H9 (cell line): Measurements from ENCODE around the gene COX6B1. TPM values are rescaled to one million over a fixed set of nuclear protein-coding genes. Genes with fewer than 3 reads are reported as not detected.

Experiments
- DNase-seq: peaks from one replicate; pipeline ENCODE4 v3.0.0-alpha.2; 2017
- H2AFZ ChIP-seq: one replicate; pipeline ENCODE4 v1.6.1; 2013; ENCODE audit warnings: mild to moderate bottlenecking, low read length, control low read depth, moderate library complexity
- H2AK5ac ChIP-seq: 2 replicates; pipeline ENCODE4 v1.6.1; 2013; ENCODE audit warnings: low read length, control low read depth, mixed read lengths; ENCODE audit not compliant: insufficient read length
- H2BK120ac ChIP-seq: one replicate; pipeline ENCODE4 v1.6.1; 2013; ENCODE audit warnings: low read depth, mild to moderate bottlenecking, low read length, control low read depth, inconsistent platforms; ENCODE audit not compliant: poor library complexity, severe bottlenecking
- H2BK12ac ChIP-seq: 2 replicates; pipeline ENCODE4 v1.6.1; 2013; ENCODE audit warnings: low read length, control low read depth, mixed read lengths, low read depth; ENCODE audit not compliant: insufficient read length
- H2BK15ac ChIP-seq: 2 replicates; pipeline ENCODE4 v1.6.1; 2013; ENCODE audit warnings: low read depth, low read length, control low read depth
- H2BK20ac ChIP-seq: one replicate; pipeline ENCODE4 v1.6.1; 2013; ENCODE audit warnings: low read depth, mild to moderate bottlenecking, low read length, control low read depth, inconsistent platforms; ENCODE audit not compliant: poor library complexity, severe bottlenecking
- H2BK5ac ChIP-seq: 2 replicates; pipeline ENCODE4 v1.6.1; 2013; ENCODE audit warnings: low read length, control low read depth, mixed read lengths; ENCODE audit not compliant: insufficient read length
- H3K14ac ChIP-seq: 2 replicates; pipeline ENCODE4 v1.6.1; 2013; ENCODE audit warnings: low read length, control low read depth; ENCODE audit not compliant: insufficient read depth
- H3K18ac ChIP-seq: 2 replicates; pipeline ENCODE4 v1.6.1; 2013; ENCODE audit warnings: low read depth, mild to moderate bottlenecking, mixed read lengths, low read length, control low read depth; ENCODE audit not compliant: insufficient read length
- H3K23ac ChIP-seq: 2 replicates; pipeline ENCODE4 v1.6.1; 2013; ENCODE audit warnings: low read length, control low read depth, mixed read lengths, low read depth; ENCODE audit not compliant: insufficient read length
- H3K23me2 ChIP-seq: 2 replicates; pipeline ENCODE4 v1.6.1; 2013; ENCODE audit warnings: low read depth, mild to moderate bottlenecking, mixed read lengths, low read length, control low read depth; ENCODE audit not compliant: insufficient read length, poor library complexity, severe bottlenecking
- H3K27ac ChIP-seq: 2 replicates; pipeline ENCODE4 v1.5.1; 2013; ENCODE audit warnings: low read length, control low read depth, mixed read lengths, low read depth; ENCODE audit not compliant: insufficient read length
- H3K27me3 ChIP-seq: 2 replicates; pipeline ENCODE4 v1.6.1; 2013; ENCODE audit warnings: low read length, control low read depth, inconsistent platforms; ENCODE audit not compliant: insufficient read depth
- H3K4ac ChIP-seq: 2 replicates; pipeline ENCODE4 v1.6.1; 2013; ENCODE audit warnings: low read depth, mild to moderate bottlenecking, control low read depth, inconsistent platforms, low read length, moderate library complexity
- H3K4me1 ChIP-seq: 2 replicates; pipeline ENCODE4 v1.6.1; 2013; ENCODE audit warnings: low read length, control low read depth, inconsistent platforms; ENCODE audit not compliant: insufficient read depth
- H3K4me2 ChIP-seq: 2 replicates; pipeline ENCODE4 v1.6.1; 2013; ENCODE audit warnings: low read length, control low read depth, mixed read lengths; ENCODE audit not compliant: insufficient read length, insufficient read depth
- H3K56ac ChIP-seq: 2 replicates; pipeline ENCODE4 v1.6.1; 2013; ENCODE audit warnings: low read depth, mild to moderate bottlenecking, mixed read lengths, low read length, control low read depth; ENCODE audit not compliant: insufficient read length
- H3K79me1 ChIP-seq: 2 replicates; pipeline ENCODE4 v1.6.1; 2013; ENCODE audit warnings: low read depth, mild to moderate bottlenecking, moderate library complexity, low read length, control low read depth, inconsistent platforms; ENCODE audit not compliant: insufficient read depth, poor library complexity, severe bottlenecking
- H3K79me2 ChIP-seq: 2 replicates; pipeline ENCODE4 v1.6.1; 2013; ENCODE audit warnings: low read length, control low read depth, inconsistent platforms; ENCODE audit not compliant: insufficient read depth
- H3K9ac ChIP-seq: 2 replicates; pipeline ENCODE4 v1.6.1; 2013; ENCODE audit warnings: low read length, control low read depth, mixed read lengths; ENCODE audit not compliant: insufficient read length; ENCODE audit errors: extremely low read depth
- H3K9me3 ChIP-seq: one replicate; pipeline ENCODE4 v1.6.1; 2013; ENCODE audit warnings: low read depth, low read length, inconsistent platforms; ENCODE audit not compliant: control insufficient read depth
- H3T11ph ChIP-seq: one replicate; pipeline ENCODE4 v1.6.1; 2013; ENCODE audit warnings: mild to moderate bottlenecking, low read length, control low read depth, inconsistent platforms
- H4K20me1 ChIP-seq: one replicate; pipeline ENCODE4 v1.6.1; 2013; ENCODE audit not compliant: control insufficient read depth, insufficient read length, insufficient read depth
- H4K5ac ChIP-seq: 2 replicates; pipeline ENCODE4 v1.6.1; 2013; ENCODE audit warnings: low read depth, mild to moderate bottlenecking, mixed read lengths, low read length, control low read depth; ENCODE audit not compliant: insufficient read length
- H4K8ac ChIP-seq: replicated peaks from 2 replicates; pipeline ENCODE4 v1.6.1; 2013; ENCODE audit warnings: low read length, control low read depth, mixed read lengths, low read depth; ENCODE audit not compliant: insufficient read length
- H4K91ac ChIP-seq: 2 replicates; pipeline ENCODE4 v1.6.1; 2013; ENCODE audit warnings: low read depth, mild to moderate bottlenecking, moderate library complexity, mixed read lengths, low read length, control low read depth; ENCODE audit not compliant: insufficient read length
- H3K27ac Mint-ChIP-seq, 3 experiments: 2 replicates in 2 of 3; 3 replicates in 1 of 3; pipeline ENCODE4 v1.8.0; 2020 to 2021; ENCODE audit warnings: mixed read lengths in 3 of 3, mild to moderate bottlenecking in 1 of 3, moderate library complexity in 1 of 3
- H3K27me3 Mint-ChIP-seq: 2 replicates; pipeline ENCODE4 v1.8.0; 2021; ENCODE audit warnings: low read depth, mild to moderate bottlenecking, moderate library complexity, mixed read lengths
- H3K36me3 Mint-ChIP-seq, 3 experiments: 2 replicates in 2 of 3; 3 replicates in 1 of 3; pipeline ENCODE4 v1.8.0; 2020 to 2021; ENCODE audit warnings: low read depth in 3 of 3, mixed read lengths in 3 of 3; ENCODE audit not compliant: insufficient read depth in 1 of 3
- H3K4me1 Mint-ChIP-seq, 2 experiments: 2 replicates each; pipeline ENCODE4 v1.8.0; 2020; ENCODE audit warnings: mixed read lengths in 2 of 2
- H3K4me3 Mint-ChIP-seq, 2 experiments: 2 replicates in 1 of 2; 3 replicates in 1 of 2; pipeline ENCODE4 v1.8.0; 2020 to 2021; ENCODE audit warnings: mild to moderate bottlenecking in 2 of 2, mixed read lengths in 2 of 2, moderate library complexity in 1 of 2
- H3K9me3 Mint-ChIP-seq, 2 experiments: 2 replicates in 1 of 2; 3 replicates in 1 of 2; pipeline ENCODE4 v1.8.0; 2020; ENCODE audit warnings: mild to moderate bottlenecking in 2 of 2, mixed read lengths in 2 of 2, moderate library complexity in 1 of 2
- WGBS: extraction: QIAGEN DNeasy Blood & Tissue Kit; methylation state at CpG from one replicate; pipeline ENCODE4 v1.1.7; 2013; ENCODE audit warnings: missing lambda C conversion rate, low lambda C conversion rate, mixed read lengths; ENCODE audit not compliant: insufficient read length; ENCODE audit errors: extremely low coverage; 5-methylcytosine and 5-hydroxymethylcytosine counted together
- total RNA-seq: library from RNA; stranded (reverse); gene quantifications from 2 replicates; pipeline ENCODE4 v1.2.1, GENCODE V29; 2021
- TF ChIP-seq, protein P1 (sequence below): fragments of 200-600 bp; sonication (generic); conservative IDR thresholded peaks from 3 replicates; pipeline ENCODE4 v1.8.0; 2021; ENCODE audit warnings: antibody characterized with exemption, mild to moderate bottlenecking

The COX6B1 gene
- total RNA-seq, 1 experiment from 2014 or later: 432 TPM

DNA sequence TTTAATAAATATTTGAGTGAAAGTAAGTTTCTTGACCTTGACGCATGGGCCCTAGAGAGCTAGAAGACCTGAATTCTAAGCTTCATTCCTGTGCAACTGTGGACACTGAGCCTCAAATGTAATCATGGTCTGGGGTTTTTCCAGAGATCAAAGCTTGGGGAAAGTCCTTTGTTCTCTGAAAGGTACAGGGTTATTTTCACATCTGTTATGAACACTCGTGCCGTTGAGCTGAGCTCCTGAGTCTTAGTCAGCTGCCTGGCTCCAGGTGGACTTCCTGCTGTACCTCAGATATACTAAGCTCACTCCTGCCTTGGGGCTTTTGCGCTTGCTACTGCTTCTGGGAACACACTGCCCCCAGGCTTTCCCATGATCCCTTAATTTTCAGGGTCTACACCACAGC, 48.7 kb downstream of the COX6B1 start:
- Histone ChIP-seq H3K23me2 (no peaks in the 10 kb centered on the region), H2AFZ (no peak overlapping the region), H4K5ac (no peak overlapping the region), H3K79me2 (no peaks in the 10 kb centered on the region), H3K27me3 (no peaks in the 10 kb centered on the region), H4K8ac (no peak overlapping the region), H3K23ac (no peak overlapping the region), H3K4me2 (no peak overlapping the region), H3K79me1 (no peaks in the 10 kb centered on the region), H3K4ac (no peak overlapping the region), H4K20me1 (no peaks in the 10 kb centered on the region), H2BK5ac (no peak overlapping the region), H4K91ac (no peak overlapping the region), H3K9me3 (no peaks in the 10 kb centered on the region), H2BK120ac (no peak overlapping the region), H2BK20ac (no peak overlapping the region), H3T11ph (no peak overlapping the region), H2BK15ac (no peak overlapping the region), H3K27ac (no peak overlapping the region), H2BK12ac (no peak overlapping the region), H3K14ac (no peak overlapping the region), H3K4me1 (no peaks in the 10 kb centered on the region), H3K18ac (no peak overlapping the region), H3K56ac (no peak overlapping the region), H2AK5ac (no peak overlapping the region), H3K9ac (no peak overlapping the region)
- H3K36me3 Mint-ChIP-seq: no peaks in the 10 kb centered on the region
- peaks cover 0 to 8% of the 10 kb centered on the region in 2 experiments; a peak in 1 of 4 replicates for H3K4me1 Mint-ChIP-seq
- no peak overlapping the region for H3K4me3 Mint-ChIP-seq
- H3K9me3 Mint-ChIP-seq: peaks cover 0 to 3% of the 10 kb centered on the region in 2 experiments; a peak in 3 of 5 replicates
- TF ChIP-seq, protein P1, sequence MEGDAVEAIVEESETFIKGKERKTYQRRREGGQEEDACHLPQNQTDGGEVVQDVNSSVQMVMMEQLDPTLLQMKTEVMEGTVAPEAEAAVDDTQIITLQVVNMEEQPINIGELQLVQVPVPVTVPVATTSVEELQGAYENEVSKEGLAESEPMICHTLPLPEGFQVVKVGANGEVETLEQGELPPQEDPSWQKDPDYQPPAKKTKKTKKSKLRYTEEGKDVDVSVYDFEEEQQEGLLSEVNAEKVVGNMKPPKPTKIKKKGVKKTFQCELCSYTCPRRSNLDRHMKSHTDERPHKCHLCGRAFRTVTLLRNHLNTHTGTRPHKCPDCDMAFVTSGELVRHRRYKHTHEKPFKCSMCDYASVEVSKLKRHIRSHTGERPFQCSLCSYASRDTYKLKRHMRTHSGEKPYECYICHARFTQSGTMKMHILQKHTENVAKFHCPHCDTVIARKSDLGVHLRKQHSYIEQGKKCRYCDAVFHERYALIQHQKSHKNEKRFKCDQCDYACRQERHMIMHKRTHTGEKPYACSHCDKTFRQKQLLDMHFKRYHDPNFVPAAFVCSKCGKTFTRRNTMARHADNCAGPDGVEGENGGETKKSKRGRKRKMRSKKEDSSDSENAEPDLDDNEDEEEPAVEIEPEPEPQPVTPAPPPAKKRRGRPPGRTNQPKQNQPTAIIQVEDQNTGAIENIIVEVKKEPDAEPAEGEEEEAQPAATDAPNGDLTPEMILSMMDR: no peak
- no peak for DNase-seq
- peaks cover 11% of the 10 kb centered on the region for H3K27me3 Mint-ChIP-seq
- no peak overlapping the region for H3K27ac Mint-ChIP-seq
- WGBS: no CpG with 5 or more reads among the region's 4 CpGs
